ENCODE data around the gene MAPRE3.
"Not testable (repeated sequence)": the region's sequence is repeated elsewhere in the genome, so short reads cannot be mapped to it uniquely, and the experiment has no call there.

MAPRE3 gene

GRCh38 chr2:26970244-26970927 is at the start of gene MAPRE3:
Gene MAPRE3 (plus strand): TSS chr2:26970637. CDS start chr2:27022219, 51,582 bp downstream.
- DNase-seq: peak; percentile 79

- DNase-seq: no peak
These were observed 49.1 kb upstream of the MAPRE3 start for GRCh38 chr2:26921323-26921722.

GRCh38 chr2:26922405-26923188 is 47.8 kb upstream of the MAPRE3 start:
- DNase-seq: peak; percentile 26

GRCh38 chr2:26923189-26923466 is 47.3 kb upstream of the MAPRE3 start:
- DNase-seq: not testable (repeated sequence)

- DNase-seq: no peak
These were observed 45.7 kb upstream of the MAPRE3 start for GRCh38 chr2:26924731-26925099.

DNA sequence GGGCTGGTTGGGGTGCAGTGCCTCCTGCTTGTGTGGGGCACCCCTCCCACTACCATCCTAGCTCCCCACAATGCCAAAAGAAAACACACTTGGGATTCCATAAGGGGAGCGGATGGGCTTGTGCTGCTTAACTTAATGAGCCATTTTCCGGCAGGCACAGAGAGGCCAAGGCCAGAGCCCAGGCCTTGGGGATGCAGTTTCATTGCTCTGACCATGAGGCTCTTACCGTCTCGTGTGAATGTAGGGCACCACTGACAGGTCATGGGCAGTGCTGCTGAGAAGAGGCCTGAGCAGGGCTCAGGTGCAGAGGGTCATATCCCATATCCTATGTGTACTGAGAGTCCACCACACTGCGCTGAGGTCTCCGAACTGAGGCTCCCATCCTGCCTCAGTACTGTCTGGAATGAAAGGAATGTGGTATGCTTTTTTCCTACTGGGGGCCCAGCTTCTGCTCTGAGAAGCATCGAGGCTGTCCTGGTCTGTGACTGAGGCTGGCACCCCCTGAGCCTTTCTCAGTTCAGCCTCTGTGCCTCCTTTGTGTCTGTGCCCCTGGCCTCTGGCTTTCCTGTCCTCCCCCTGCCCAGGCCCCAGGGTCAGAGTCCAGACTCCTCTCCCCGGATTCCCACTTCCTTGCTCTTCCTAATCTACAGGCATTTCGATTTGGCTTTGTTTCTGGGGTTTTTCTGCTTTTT is 45.2 kb upstream of the MAPRE3 start:
- no peak for DNase-seq

- DNase-seq: no peak
These were observed 43.2 kb upstream of the MAPRE3 start for GRCh38 chr2:26927221-26927620.

DNA sequence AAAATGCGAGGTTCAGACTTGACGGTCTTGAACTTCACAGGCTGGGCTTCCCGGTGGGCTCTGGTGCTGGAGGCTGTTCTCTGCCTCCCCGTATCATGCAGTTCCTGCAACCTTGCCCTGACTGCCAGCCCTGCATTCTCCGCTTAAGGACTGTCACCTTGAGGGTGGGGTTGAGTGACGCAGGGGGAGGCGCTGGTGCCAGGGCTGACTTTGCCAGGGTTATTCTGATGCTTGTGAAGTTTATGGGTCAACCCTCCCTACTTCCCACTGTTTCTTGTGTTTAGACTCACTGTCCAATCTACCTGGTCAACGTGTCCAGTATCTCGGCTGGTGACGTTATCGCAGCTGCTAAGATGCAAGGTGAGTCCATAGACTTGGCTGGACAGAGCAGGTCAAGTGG is 37.5 kb upstream of the MAPRE3 start:
- no peak for DNase-seq

DNA sequence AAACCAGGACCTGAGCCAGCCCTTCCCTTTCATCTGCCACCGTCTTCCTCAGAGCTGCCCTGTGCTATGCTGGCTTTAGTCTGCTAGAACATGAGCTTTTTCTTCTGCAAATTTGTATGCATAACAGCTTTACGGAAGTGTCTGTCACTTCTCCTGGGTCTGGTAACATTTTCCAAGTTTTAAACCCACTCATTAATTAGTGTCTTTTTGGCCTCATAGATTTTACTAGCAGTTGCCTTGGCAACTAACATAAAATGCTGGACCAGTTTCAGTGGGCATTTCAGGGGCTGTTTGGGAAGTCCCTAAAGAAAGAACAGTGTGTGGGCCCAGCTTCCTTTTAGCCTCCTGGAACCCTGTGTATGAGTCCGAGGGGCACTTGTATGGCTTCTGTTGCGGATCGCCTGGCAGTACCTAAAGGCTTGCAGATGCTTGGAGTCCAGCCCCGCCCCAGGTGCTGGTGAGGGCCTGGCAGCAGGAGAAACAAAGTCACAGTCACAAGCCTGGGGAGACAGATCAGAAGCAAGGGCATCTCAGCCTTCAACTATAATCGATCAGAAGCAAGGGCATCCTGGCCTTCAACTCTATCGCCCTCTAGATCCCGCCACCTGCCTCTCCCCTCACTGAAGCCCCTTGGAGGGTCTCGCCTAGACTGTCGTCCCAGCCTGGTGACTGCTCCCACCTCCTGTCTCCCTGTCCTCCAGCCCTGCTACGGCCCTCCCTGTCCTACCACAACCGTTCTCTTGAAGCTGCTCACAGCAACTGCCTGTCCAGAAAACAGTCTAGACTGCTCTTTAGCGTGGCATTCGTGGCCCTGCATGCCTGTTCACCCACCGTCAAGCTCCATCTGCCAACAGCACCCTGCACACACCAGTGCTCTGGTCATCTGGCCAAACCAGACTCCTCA is 36.8 kb upstream of the MAPRE3 start:
- no peak for DNase-seq

DNA sequence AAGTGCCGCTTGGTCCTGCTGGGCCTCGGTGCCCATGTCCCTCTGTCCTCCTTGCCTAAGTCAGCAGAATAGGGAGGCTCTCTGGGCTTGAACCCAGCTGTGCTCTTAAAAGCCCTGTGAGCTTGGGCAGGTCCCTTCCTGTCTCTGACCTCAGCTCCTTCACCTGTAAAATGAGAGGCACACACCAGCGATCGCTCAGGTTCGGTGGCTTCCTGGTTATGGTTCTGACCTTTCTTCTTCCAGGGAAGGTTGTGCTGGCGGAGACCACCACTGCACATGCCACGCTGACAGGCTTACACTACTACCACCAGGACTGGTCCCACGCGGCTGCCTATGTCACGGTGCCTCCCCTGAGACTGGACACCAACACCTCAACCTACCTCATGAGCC is 36.1 kb upstream of the MAPRE3 start:
- no peak for DNase-seq

DNA sequence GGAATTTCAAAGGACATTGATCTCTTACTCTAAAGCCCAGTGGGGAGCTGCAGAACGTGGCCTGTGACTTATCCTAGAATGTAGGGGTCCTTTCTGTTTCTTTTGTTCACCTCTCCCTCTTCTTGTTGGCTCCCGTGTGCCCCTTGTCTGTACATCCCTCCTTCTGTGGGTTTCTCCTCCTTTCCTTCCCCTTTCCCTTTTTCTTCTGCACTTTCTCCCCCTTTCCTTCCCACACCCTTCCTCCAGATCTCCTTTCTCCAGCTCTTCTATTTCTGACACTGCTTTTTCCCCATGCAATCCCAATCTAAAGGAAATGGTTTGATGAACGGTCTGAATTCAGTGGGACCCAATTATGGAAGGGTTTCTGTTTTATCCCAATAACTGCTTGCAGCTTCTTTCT is 35.5 kb upstream of the MAPRE3 start:
- DNase-seq: no peak

- no peak for DNase-seq
These were observed 33.6 kb upstream of the MAPRE3 start for GRCh38 chr2:26936855-26937254.

GRCh38 chr2:26938399-26939118 is 31.9 kb upstream of the MAPRE3 start:
- no peak for DNase-seq

DNA sequence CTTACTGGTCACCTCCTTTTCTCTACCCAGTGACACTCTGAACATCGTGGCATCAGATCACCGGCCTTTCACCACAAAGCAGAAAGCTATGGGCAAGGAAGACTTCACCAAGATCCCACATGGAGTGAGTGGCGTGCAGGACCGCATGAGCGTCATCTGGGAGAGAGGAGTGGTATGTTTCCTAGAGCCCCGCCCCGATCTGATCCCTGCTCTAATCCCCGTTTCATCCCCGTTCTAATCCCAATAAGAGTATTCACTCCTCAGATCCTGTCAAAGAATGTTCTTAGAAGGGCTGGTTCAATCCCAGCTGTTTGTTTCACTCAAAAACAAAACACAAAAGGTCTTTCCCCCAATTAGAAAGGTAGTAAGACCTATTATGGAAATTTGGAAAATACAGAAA is 30.4 kb upstream of the MAPRE3 start:
- no peak for DNase-seq

DNA sequence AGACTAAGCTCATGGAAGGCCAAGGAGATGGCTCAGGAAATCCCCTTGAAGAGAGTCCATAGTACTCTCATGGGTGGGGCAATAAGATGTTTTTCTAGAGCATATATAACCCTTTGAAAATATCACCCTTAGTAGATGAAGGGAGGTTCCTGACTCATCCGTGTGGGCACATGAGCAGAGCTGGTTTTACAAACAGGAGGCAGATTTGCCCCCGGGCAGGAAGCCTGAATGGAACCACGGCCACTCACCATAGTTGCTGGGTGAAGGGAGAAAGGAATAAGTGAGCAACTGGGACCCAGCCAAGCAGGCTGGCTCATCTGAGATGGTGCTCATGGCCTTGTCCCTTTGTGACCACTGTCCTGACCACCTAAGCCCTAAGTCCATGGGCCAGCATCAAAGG is 29.0 kb upstream of the MAPRE3 start:
- DNase-seq: no peak

GRCh38 chr2:26942543-26943295 is 27.7 kb upstream of the MAPRE3 start:
- DNase-seq: peak; percentile 58

GRCh38 chr2:26945991-26946750 is 24.3 kb upstream of the MAPRE3 start:
- no peak for DNase-seq

GRCh38 chr2:26946841-26947784 is 23.3 kb upstream of the MAPRE3 start:
- no peak for DNase-seq

GRCh38 chr2:26948800-26949199 is 21.6 kb upstream of the MAPRE3 start:
- no peak for DNase-seq

GRCh38 chr2:26950246-26950645 is 20.2 kb upstream of the MAPRE3 start:
- DNase-seq: no peak
